NCI-H1436 treated with DMSO at 0.1 percent for 48 hours (cell line): ENCODE measurements around the gene PCAT6.
"Not testable (repeated sequence)": the region's sequence is repeated elsewhere in the genome, so short reads cannot be mapped to it uniquely, and the experiment has no call there.

Experiments used
- DNase-seq: peaks from one replicate; lab custom pipeline; 2025; lab: John Stamatoyannopoulos, UW

PCAT6 gene

DNA sequence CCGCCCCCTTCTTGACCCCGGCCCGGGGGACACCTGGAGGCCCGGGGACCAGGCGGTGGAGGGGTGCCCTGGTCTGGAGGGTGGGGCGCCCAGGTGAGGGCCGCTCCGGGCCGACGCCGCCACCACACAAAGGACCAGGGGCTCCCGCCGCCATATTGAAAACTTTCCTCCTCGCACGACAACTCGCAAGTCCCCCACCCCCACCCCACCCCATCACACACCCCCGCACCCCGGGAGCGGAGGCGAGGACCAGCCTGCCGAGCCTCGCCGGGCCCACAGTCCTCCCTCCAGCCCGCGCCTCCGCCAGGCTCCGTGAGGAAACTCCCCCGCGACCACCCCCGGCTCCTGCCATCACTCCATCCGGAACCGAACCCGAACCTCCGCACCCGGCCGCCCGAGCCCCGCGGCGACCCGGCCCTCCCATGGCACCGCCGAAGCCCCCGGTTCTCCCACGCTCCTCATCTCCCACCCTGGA lies 3.3 kb upstream of the PCAT6 start:
- DNase-seq: no peak

- DNase-seq: no peak
Measured at GRCh38 chr1:202807926-202808757, 2.6 kb upstream of the PCAT6 start, which contains the start of gene KDM5B. Gene KDM5B, minus strand, starts transcription at chr1:202808421. Its CDS starts 116 bp downstream, at chr1:202808305.

DNA sequence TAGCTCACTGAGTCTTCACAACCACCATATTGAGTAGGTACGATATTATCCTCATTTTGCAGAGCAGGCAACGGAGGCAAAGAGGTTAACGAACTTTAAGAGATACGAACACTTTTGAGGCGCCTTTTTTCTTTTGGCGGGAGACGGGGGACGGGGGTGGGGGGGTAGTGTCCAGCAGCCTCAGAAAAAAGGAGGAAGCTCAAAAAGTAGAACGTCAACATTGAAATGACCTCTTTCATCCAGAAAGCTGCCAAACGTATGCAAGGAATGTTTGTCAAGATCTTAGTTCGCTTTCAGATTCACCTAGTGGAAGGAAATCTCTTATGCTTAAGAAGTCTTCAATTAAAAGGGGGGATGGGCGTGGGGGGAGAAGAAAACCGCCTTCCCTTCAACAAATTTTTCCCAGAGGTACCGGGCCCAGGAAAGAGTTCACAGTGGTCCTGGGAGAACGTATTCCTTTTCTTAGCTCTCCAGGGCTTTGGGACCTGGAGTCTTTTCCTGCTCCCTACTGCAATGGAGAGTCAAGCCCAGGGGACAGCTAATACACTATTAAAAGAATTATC lies 1.1 kb upstream of the PCAT6 start:
- DNase-seq: no peak

DNA sequence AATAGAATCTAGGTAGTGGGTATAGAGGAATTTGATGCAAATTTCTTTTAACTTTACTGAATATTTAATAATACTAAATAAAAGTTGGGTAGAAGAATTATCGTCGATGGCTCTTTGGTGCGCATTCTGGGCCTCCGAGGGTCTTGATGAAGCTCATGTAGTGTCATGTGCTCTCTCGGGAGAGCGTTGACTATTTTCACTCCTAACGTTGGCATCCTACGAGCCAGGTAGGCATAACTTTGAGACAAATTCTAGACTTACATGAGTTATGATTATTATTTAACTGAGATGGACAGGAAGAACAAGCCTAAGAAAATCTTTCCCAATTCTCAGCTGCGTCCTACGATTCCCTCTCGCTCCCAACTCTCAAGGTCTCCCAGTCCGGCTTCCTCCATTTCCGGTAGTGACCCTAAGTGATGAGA lies 550 bp upstream of the PCAT6 start:
- DNase-seq: no peak

- DNase-seq: no peak
Measured at GRCh38 chr1:202811296-202812175, 782 bp downstream of the PCAT6 start.

DNA sequence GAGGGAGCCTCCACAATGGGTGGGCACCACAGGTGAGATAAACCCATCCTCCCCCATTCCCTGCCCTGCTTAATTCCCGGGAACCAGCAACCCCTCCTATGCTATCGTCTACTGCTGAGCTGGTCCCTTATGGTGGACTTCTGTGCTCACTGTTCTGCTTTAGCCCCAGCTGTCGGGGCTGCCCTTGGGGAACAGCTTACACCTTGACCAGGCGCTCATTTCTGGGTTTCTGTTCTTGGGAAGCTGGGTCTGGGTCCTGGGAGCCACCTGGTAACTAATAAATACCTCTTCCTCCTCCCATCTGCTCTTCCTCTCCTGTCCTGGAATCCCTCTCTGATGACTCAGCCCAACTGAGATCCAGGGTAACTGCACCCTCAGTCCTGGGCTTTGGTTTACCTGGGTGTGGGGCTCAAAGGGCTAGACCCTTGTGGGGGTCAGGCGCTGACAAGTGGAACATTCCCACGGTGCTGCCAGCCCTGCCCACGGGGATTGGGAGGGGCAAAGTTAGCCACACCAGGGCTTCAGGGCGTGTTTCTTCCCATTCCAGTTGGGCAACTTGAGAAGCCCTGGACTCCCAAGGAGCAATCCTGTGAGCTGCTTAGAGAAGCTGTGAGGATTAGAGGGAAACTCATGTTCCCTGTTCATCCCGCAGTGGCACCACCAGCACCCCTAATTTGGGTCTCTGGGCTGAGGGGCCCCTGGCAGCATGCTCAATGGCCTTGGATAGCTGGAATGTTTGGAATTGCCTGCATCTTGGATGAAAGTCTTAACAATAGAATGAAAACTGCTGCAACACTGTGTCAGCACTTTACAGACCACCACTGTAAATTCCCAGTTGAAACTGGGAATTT lies 1.6 kb downstream of the PCAT6 start:
- no peak for DNase-seq

- no peak for DNase-seq
Measured at GRCh38 chr1:202815120-202815519, 4.4 kb downstream of the PCAT6 start.

DNA sequence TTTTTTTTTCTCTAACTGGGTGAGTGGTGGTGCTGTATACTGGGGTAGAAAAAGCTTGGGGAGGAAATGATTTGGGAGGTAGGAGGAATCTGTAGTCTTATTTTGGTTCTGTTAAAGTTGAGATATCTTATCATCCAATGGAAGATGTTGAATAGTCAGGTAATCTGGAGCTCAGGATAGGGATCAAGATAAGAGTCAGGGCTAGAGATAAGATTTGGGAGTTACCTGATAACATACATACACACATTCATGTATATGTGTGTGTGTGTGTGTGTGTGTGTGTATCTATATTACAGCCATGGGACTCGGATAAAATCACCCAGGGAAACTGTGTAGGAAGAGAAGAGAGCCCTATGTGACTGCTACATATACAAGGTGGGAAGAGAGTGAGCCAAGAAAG lies 8.1 kb downstream of the PCAT6 start:
- no peak for DNase-seq

DNA sequence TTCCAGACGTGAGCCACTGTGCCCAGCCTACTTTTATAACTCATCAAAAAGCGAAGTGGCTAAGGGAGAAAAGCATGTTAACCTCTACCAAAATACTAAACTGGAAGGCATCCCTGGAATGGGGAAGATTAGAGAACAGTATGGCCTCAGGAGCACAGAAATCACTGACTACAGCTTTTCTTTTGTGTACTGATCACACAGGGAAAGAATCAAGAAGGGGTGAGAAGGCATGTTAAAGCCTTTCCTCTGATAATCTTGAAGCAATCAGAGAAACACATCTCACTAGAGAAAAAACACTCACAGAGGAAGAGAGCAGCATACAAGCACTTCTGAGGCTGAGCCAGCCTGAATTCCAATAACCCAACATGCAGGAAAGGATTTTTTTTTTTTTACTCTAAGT lies 10.7 kb downstream of the PCAT6 start:
- DNase-seq: no peak

DNA sequence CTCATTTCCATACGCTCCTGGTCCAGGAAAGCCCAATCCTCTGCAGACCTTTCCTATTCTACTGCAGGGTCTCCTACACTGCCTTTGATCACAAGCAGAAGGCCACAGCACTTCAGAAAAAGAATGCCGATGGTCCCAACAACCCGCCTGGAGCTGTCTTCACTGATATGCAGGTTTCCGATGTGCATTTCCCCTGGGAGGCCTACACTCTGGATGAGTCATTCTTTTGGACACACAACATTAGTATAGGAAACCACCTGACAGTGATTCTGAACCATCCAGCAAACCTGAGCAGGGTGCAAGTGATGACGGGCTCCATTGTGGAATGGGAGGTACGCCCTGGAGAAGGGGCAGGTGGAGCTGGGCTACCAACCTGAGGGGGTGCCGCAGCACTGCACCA lies 15.0 kb downstream of the PCAT6 start:
- no peak for DNase-seq

DNA sequence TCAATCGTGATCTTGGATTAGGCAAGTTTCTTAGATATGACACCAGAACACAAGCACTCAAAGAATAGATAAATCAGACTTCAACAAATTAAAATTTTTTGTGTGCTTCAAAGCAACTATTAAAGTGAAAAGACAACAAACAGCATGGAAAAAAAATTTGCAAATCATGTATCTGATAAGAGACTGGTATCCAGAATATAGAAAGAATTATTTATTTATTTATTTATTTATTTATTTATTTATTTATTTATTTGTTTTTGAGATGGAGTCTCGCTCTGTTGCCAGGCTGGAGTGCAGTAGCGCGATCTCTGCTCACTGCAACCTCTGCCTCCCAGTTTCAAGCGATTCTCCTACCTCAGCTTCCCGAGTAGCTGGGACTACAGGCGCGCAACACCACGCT lies 18.5 kb downstream of the PCAT6 start:
- not testable (repeated sequence) for DNase-seq

GRCh38 chr1:202831906-202832305 lies 21.2 kb downstream of the PCAT6 start:
- no peak for DNase-seq

GRCh38 chr1:202834771-202835547 lies 24.2 kb downstream of the PCAT6 start:
- no peak for DNase-seq

GRCh38 chr1:202835548-202836072 lies 24.9 kb downstream of the PCAT6 start:
- DNase-seq: no peak

- DNase-seq: no peak
Measured at GRCh38 chr1:202836623-202837403, 26.1 kb downstream of the PCAT6 start.

DNA sequence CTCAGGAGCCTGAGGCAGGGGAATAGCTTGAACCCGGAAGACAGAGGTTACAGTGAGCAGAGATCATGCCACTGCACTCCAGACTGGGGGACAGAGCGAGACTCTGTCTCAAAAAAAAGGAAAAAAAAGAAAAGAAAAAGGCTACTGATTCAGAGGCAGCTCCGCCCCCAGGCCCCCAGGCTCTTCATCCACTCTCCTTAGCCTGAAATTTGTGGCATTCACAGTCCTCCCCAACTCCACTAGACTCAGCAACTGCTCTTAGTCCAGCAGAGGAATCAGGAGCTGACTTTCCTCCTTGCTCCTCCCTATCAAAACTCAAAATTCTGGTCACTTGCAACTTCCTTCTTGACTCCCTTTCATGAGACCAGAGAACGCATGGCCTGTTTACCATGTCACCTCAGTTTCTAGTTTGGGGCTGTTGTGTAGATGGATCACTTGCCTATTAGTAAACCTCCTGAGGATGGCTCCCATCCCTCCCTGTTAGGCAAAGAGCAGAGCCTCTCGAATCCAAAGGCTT lies 27.1 kb downstream of the PCAT6 start:
- DNase-seq: no peak

- no peak for DNase-seq
Measured at GRCh38 chr1:202843081-202843480, 32.3 kb downstream of the PCAT6 start.

DNA sequence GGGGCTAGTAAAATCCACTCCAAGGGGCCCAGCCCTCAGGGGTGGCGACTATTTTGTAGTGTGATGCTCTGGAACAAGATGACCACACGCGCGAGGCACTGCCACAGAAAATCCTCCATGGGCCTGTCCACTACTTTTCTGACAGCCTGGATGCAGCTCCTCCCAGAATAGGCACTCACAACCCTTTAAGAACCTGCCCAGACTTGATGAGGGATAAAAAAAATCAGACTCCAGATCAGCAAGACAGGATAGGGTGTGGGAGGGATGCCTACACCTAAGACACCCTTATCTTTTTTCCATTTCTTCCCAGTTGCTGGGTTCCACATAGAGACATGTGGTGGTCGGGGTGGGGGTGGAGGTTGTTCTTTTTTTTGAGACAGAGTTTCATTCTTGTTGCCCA lies 33.5 kb downstream of the PCAT6 start:
- DNase-seq: no peak

DNA sequence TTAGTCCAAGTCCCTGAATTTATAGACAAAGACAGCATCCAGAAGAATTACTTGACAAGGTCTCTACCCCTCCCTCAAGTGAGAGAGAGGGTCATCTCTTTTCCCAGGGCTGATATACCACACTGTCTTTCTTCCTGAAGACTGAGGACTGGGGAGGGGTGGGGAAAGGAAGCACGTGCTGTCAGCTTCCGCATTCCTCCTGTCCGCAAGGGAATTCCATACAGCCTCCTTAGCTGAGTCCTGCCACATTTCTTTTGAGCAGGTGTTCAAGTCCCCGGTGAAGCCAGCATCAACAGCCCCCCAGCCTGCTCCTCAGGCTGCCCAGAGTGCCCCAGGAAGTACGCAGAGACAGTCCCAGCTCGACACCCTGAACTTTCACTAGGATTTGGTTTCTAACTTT lies 34.2 kb downstream of the PCAT6 start:
- no peak for DNase-seq

DNA sequence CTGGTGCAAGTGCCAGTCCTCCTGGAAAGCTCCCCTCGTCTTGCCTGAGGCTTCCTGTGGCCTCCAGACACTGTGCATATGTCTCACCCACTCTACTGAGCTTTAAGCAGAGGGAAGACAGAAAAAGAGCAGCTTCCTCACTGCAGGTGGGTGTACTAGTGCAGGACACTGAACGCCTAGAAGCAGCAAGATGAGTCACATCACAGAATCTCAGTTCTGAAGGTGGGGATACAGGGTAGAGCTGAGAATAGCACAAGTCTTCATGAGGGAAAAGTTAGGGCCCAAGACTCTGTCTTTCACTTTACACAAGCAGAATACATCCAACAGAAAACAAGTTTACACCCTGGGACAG lies 37.4 kb downstream of the PCAT6 start:
- no peak for DNase-seq
